HG03460 (cell line): Measurements from ENCODE around the gene KAZN.

ENCODE experiments used
- ATAC-seq: cut with Tn5 transposase; IDR thresholded peaks from one replicate; pipeline ENCODE4 v1.9.1; 2021; ENCODE audit not compliant: unreplicated experiment

KAZN gene

DNA sequence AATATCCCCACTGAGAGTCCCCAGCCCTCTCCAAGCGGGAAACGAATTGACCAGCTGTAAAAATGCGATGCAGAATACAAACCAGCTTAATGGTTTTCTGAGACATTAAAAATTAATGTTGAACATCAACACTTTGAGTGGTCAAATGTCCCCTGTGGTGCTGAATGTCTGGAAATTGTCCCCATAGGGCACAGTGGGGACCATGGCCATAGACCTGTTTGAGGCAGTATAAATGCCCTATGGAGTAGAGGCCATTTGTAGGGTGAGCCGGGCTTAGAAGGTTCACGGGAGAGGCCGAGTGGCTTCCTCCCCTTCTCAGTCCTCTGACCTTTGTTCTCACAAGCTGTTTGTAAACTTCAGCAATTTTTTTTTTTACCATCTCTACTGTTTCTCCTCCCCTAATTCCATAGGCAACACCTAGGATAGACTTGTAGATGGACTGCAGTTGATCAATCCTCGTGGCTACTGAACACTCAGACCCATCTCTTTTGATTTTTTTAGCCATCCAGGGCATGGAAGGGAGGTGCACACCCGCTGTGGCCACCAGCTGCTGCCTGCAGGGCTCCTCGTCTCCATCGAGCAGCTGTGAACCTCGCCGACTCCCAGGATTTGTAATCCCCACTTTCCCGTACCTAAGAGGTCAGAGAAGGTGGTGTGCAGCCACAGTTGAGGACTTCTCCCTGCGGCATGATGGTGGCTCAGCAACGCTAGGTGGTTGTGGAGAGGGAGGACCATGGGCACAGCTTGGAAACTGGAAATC, 41.0 kb downstream of the KAZN start:
- no peak for ATAC-seq

DNA sequence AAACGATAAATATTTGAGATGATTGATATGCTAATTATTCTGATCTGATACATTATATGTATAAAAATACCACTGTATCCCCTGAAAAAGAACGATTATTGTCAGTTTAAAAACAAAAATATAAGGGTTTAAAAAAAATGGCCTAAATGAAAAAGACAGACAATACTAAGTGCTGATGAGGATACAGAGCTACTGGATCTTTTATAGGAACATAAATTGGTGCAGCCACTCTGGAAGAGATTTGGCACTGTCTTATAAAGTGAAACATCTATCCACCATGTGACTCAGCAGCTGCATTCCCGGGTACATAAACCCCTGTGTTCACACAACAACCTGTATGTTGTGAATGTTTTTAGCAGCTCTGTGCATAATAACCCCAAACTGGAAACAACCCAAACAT, 44.2 kb downstream of the KAZN start:
- ATAC-seq, result no peak

DNA sequence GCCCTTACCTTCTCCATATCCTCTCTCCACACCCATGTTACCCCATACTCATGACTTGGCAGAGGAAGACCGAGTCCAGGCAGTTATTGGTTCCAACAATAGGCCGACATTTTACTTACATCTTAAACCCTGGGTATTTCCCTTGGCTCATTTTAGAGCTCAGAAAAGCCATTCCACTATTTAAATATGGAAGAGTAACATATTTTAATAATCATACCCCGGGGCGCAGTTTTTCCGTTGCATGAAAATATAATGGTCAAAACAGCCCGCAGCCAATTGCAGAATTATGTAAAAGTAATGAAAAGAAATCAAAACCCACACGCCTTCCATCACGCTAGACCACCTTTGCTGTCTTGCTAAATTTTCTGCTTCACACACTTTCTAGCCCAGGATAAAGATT, 48.5 kb downstream of the KAZN start:
- ATAC-seq, result no peak

DNA sequence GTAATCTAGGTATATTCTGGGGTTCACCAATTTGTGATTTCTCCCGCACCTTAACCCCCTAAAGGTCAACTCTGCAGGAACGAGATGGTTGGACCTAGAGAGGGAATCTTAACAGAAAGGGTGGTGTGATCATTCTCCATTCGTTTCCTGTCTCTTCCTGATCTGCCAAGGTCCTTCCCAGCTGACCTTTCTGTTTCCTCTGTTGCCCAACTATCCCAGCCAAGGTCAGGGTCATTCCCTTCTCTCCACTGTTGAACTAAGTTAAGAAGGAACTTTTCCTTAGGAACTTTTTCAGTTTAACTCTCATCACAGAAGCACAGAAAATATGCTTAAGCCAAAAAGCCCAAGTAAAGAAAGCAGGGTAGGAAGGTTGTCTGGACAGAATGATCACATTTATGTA, 49.3 kb downstream of the KAZN start:
- ATAC-seq, result no peak

DNA sequence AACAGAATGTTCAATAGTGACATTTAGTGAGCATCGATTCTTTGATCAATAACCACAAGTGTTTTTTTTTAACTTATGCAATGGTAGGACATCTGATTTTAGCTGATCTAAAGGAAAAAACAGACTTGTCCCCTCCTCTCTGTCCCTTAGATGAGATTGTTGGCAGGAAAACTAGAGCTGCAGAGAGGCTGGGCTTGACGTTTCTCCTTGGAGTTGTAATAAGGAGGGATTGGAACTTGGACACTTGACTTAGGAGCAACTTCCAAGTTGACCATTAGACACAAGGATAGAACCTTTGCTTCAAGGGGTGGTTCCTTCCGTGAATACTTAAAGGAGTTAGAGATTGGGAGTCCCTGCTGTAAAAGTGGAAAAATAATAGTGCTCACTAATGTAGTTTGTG, 49.9 kb downstream of the KAZN start:
- no peak for ATAC-seq

DNA sequence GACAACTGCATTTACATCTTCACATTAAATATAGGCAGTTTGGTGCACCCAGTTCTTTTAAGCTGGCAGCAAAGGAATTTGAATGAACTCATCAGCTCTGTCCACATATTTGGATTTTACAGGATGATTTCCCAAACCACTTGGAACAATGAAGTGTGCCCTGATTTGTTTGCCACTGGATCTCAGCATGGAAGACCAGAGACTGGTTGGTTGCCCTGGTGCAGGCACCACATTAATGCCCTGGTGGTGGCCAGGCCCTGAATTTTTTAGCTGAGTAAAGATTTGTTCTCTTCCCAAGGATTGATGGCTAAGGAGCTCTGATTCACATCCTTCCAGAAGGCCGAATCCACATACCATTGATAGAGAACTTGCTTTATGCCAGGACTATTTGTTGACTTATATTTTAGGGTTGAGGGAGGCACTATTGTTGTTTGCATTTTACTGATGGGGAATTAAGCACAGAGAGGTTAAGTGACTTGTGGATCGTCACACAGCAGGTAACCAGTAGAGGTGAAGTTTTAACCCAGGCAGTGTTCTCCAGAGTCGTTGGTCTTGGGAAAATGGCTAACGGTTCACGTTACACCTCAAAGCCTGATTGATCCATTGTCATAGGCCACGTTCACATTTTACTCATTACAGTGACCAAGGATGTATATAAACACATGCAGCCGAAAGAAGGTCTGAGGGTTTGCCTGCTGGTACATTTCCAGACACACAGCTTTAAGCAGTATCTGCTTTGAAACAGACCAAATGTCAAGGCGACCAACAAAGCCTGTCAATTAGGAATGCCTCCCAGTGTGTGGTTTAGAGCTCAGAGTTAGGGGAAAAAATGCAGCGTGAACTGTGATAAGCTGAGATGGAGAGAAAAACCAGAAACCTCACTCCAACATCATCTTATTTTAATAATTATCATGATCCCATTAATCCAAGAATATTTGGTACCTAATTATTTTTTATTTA, 50.7 kb downstream of the KAZN start:
- no peak for ATAC-seq

DNA sequence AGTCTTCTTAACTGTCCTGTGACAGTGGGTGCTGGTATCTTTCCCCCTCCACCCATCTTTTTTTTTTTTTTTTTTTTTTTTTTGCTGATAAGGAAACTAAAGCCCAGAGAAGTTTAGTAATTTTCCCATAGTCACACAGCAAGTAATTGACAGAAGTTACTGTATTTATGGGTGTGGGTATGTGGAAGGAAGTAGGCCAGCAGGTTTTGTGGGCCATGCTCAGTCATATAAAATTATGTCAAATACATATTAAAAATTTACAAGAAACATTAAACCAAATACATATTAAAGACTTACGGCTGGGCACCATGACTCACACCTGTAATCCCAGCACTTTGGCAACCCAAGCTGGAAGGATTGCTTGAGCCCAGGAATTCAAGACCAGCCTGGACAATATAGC, 51.5 kb downstream of the KAZN start:
- ATAC-seq, result no peak

DNA sequence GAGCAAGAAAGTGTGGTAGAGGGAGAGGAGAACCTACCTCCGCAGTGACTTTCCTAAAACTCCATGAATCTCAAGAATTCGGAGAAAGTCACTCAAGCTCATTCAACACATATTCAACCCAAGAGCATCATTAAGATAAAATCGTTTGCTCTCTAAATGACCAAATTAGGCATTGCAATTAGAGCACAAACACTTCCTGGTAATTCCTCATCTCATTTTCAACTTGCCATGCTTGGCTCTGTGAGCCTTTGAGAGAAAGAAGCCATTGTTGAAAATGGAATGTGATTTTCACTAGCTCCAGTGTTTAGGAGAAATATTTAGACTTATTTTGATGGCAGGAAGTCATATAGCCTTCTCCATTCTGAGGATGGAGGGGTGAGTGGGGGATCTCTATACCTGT, 52.5 kb downstream of the KAZN start:
- ATAC-seq, result no peak

DNA sequence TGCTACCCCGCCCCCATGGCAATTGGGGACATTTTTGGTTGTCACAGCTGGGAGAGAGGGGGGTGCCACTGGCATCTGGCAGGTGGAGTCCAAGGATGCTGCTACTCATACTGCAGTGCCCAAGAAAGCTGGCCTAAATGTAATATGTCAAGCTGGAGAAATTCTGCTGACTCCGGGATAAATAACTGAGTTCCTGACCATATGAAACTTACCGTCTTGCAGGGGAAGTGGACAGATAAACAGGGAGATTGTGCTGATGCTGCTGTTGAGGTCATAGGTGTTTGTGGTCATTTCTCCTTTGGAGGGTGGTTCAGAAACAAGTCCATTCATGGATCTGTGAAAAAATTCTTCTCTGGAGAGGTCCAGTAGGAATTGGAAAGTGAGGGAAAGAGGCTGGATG, 54.4 kb downstream of the KAZN start:
- no peak for ATAC-seq

DNA sequence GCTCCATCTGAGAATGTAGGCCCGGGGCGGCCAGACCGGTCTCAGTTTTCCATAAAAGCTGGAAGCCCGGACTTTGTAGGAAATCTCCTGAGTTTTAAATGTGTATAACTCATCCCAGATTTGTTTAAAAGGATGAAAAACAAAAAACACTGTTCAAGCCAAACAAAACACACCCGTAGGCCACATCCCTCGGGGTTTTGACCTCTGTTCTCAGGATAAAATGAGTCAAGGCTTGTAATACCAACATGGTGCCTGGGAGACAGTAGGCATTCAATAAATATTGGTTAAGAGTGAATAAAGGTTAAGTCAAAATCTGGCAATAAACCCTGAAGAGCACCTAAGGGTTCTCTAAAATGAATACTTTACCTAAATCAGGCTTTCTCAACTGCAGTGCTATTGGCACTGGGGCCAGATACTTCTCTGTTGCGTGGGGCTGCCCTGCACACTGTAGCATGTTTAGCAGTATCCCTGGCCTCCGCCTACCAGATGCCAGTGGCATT, 55.0 kb downstream of the KAZN start:
- no peak for ATAC-seq

DNA sequence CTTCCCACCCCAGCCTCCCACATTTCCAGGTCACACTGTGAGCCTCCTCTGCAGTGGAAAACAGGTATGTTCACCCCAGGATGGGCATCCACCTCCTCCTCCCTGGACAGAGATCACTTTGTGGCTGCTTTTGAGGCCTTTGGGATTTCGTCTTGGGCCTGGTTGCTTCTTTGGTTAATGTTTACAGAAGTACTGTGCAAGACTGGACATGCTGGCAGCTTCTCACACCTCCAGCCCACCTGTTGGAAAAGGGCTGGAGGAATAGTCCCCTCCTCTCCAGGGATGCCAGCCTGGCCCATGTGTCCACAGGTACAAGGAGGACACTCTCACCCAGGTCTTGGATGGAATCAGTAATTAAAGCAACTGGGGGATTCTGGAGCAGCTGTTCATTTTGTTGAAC, 56.1 kb downstream of the KAZN start:
- no peak for ATAC-seq

DNA sequence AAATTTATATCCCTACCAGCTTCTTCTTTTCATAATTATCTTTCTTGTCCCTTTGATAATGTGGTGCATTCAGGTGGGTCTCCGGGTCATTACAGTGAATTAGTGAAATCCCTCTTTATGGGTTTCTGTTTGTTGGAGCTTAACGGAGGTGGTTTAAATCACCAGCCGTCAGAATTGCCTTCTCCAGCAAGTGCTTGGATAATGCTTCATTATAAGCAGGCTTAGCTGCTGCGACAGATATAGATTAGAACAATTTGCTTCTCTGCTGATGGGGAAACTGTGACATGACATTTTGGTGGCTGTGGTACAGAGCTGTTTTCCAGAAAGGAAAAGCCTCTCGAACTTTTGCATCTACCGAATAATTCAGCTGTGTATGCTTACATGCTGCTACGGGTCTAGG, 56.9 kb downstream of the KAZN start:
- no peak for ATAC-seq

DNA sequence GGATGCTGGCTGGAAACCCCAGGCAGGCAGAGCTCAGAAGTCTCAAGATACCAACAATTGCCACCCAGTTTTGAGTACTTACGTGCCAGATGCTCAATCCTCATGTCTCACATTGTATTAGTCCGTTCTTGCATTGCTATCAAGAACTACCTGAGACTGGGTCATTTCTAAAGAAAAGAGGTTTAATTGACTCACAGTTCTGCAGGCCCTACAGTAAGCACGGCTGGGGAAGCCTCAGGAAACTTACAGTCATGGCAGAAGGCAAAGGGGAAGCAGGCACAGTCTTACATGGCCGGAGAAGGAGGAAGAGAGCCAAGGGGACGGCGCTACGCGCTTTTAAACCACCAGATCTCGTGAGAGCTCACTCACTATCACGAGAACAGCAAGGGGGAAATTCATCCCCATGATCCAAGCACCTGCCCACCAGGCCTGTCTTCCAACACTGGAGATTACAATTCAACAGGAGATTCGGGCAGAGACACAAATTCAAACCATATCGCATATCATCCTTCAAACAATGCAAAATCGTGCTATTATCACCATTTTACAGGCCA, 58.0 kb downstream of the KAZN start:
- no peak for ATAC-seq

DNA sequence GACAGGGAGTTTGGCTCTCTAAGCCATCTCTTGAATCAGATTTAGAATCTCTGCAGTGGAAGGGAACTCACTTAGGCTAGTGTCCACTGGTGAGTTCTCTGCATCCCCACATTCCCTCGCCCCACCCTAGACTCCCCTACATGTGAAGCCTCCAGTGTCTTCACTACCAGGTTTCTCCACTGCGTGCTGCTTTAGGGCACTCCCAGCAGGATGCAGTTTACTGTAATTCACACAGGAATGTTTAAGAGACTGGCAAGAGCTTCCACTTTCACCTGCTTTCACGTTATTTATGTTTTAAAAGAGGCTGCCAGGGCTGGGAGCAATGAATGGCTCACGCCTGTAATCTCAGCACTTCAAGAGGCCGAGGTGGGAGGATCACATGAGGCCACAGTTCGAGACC, 60.2 kb downstream of the KAZN start:
- ATAC-seq, result no peak

DNA sequence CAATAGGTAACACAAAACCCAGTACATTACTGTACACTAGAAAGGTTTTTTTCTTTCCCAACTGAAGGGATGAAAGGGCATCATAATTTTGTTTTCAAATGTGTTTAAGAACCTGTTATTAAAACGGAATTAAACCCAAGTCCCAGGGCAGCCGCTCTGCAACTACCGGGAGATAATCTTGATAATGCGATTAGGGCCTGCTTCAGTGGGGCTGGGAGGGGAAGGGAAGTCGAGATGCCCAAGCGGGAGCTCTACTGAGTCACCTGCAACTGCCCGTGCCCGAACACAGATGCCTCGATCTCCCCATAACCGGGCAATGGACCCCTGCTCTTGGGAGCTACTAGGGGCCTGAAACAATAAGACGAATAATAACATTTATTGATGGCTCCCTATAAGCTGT, 61.4 kb downstream of the KAZN start:
- ATAC-seq, result no peak

DNA sequence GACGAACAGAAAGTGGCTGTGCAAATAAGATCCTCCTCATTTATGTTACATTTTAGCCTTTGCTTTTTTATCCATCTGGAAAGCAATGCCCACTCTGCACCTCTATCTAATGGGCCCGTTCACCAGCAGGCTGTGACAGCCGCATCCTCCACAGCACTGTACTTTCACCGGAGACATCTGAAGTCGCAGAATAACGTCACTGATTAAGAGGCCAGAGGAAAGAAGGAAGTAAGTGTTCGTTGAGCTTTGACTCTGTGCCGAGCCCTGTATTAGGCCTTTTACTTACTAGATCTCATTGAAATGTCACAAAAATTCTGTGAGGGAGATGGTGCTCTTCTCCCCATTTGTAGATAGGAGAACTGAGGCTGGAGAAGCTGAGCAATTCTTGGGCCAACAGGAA, 62.3 kb downstream of the KAZN start:
- ATAC-seq, result no peak

DNA sequence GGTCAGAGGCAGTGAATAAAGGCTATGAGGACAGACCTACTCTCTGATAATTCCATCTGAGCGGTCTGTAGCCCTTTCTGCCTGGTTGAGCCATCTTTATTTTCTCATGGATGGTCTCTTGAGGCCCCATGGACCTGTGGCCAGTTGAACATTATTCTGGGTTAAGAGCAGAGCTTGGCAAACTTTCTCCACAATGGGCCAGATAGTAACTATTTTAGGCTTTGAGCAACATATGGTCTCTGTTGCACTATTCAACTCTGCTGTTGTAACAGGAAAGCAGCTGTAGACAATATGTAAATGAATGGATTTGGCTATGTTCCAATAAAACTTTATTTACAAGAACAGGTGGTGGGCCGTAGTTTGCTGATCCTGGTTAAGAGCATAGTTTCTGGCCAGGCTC, 62.7 kb downstream of the KAZN start:
- ATAC-seq, result no peak

DNA sequence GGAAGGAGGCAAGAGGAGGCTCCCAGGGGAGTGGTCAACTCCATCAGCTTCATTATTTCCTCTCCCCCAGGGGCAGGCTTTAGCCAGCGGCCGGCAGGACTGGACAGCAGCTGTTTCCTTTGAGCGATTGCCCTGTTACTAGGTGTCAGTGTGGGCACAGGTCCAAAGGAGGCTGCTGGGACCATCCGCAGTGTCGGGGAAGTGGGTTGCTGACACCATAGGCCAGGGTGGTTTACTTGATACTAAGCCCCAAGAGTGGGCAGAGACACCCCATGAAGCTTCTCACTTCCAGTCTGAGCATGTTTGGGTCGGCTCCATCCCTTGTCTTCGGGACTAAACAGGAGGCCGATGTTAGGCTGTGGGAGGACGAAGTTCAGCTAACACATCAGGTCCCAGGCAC, 63.6 kb downstream of the KAZN start:
- no peak for ATAC-seq

DNA sequence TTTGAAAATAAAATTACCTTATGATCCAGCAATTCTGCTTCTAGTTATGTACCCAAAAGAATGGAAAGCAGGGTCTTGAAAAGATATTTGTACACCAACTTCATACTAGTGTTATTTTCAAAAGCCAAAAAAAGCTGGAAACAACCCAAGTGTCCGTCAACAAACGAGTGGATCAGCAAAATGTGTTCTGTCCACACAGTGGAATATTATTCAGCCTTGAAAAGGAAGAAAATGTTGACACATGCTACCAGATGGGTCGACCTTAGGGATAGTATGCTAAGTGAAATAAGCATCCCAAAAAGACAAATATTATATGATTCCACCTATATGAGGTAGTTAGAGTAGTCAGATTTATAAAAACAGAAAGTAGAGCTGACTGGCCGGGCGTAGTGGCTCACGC, 65.3 kb downstream of the KAZN start:
- ATAC-seq, result no peak

DNA sequence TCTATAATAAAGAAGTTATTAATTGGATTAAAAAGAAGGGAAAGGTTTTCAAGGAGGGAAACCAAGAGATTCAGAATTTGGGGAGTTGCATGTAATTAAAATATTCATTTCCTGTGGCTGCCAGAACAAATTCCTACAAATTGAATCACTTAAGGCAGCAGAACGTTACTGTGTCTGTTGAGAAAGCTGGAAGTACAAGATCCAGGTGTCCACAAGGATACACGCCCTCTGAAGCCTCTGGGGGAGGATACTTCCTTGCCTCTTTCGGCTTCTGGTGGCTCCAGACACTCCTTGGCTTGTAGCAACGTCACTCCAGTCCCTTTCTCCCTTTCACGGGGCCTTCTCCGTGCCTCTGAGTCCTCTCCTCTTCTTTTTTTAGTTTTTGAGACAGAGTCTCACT, 67.9 kb downstream of the KAZN start:
- ATAC-seq, result no peak

DNA sequence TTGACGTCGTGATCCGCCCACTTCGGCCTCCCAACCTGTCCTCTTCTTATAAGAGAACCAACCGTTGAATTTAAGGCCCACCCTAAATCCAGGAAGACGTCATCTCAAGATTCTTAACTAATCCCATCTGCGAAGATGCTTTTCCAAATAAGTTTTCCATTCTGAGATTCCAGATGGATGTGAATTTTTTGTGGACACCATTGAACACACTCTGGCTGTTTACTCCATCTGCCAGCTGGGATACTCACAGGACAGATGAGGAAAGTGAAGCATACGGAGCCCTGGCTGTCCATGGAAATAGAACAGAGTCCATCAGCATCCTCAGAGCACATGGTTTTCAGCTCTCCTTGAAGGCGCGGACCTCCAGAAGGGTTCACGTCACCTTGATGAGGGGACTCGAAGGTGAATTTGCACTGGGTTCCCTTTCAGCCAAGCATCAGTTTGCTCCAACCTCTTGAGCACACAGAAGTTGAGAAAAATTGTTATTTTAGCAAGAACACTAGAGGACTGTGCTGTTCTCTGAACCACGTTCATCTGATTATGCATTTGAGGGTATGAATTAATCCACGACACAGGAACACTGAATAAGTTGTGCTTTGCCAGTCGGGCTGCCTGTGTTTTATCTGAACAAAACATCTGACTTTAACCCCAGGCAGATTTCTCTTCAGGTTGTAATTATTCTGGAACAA, 68.6 kb downstream of the KAZN start:
- no peak for ATAC-seq
